Chondrocyte (in vitro differentiated cells): ENCODE data around the gene SNN. TPM values are rescaled to one million over a fixed set of nuclear protein-coding genes. Genes with fewer than 3 reads are reported as not detected.

ENCODE experiments used
- DNase-seq: peaks from one replicate; pipeline ENCODE4 v3.0.0; 2021; ENCODE audit warnings: mixed read lengths, low spot score
- H3K27ac Mint-ChIP-seq: one replicate; pipeline ENCODE4 v1.8.0; 2021; ENCODE audit warnings: mild to moderate bottlenecking, moderate library complexity, mixed read lengths; ENCODE audit not compliant: unreplicated experiment
- H3K27me3 Mint-ChIP-seq: 2 replicates; pipeline ENCODE4 v1.8.0; 2021; ENCODE audit warnings: low read depth, mixed read lengths
- H3K36me3 Mint-ChIP-seq: 2 replicates; pipeline ENCODE4 v1.8.0; 2021; ENCODE audit warnings: low read depth, mixed read lengths
- H3K4me1 Mint-ChIP-seq: 2 replicates; pipeline ENCODE4 v1.8.0; 2021; ENCODE audit warnings: low read depth, mild to moderate bottlenecking, mixed read lengths
- H3K4me3 Mint-ChIP-seq: one replicate; pipeline ENCODE4 v1.8.0; 2021; ENCODE audit warnings: mild to moderate bottlenecking, moderate library complexity, mixed read lengths; ENCODE audit not compliant: unreplicated experiment
- H3K9me3 Mint-ChIP-seq: 2 replicates; pipeline ENCODE4 v1.8.0; 2021; ENCODE audit warnings: low read depth, mixed read lengths
- CTCF ChIP-seq: fragments of 200-600 bp; sonication (generic); IDR thresholded peaks from 2 replicates; pipeline ENCODE4 v1.5.0; 2021; ENCODE audit warnings: antibody characterized with exemption, mild to moderate bottlenecking, moderate library complexity
- total RNA-seq: library from RNA; stranded (reverse); gene quantifications from 3 replicates; pipeline ENCODE4 v1.2.1, GENCODE V29; 2021

SNN gene
- total RNA-seq, 1 donor from 2014 or later, result 15.3 TPM

GRCh38 chr16:11719171-11719570 is 50.9 kb downstream of the SNN start:
- Mint-ChIP-seq H3K27me3 (no peaks in the 10 kb centered on the region), H3K4me3 (no peak overlapping the region), H3K27ac (no peak overlapping the region), H3K9me3 (no peaks in the 10 kb centered on the region), H3K4me1 (peaks cover 19% of the 10 kb centered on the region), H3K36me3 (peaks cover 22% of the 10 kb centered on the region)
- DNase-seq, result no peak
- TF ChIP-seq CTCF, result no peak

- no peak for TF ChIP-seq CTCF
- Mint-ChIP-seq H3K9me3 (no peaks in the 10 kb centered on the region), H3K27me3 (no peaks in the 10 kb centered on the region), H3K4me3 (no peak overlapping the region), H3K27ac (peak overlapping the region; percentile 50), H3K36me3 (peaks cover 20% of the 10 kb centered on the region), H3K4me1 (peaks cover 15% of the 10 kb centered on the region)
- no peak for DNase-seq
Measured at GRCh38 chr16:11719762-11720161, 51.5 kb downstream of the SNN start.

GRCh38 chr16:11721781-11722467 is 53.7 kb downstream of the SNN start:
- H3K4me3 Mint-ChIP-seq, result no peak overlapping the region
- H3K27me3 Mint-ChIP-seq, result no peaks in the 10 kb centered on the region
- no peaks in the 10 kb centered on the region for H3K9me3 Mint-ChIP-seq
- no peak overlapping the region for H3K27ac Mint-ChIP-seq
- no peak for TF ChIP-seq CTCF
- peaks cover 6% of the 10 kb centered on the region for H3K4me1 Mint-ChIP-seq
- no peak for DNase-seq
- H3K36me3 Mint-ChIP-seq, result peaks cover 24% of the 10 kb centered on the region

- no peak overlapping the region for H3K27ac Mint-ChIP-seq
- DNase-seq, result no peak
- TF ChIP-seq CTCF, result no peak
- no peaks in the 10 kb centered on the region for H3K27me3 Mint-ChIP-seq
- H3K9me3 Mint-ChIP-seq, result no peaks in the 10 kb centered on the region
- peaks cover 26% of the 10 kb centered on the region for H3K36me3 Mint-ChIP-seq
- no peak overlapping the region for H3K4me3 Mint-ChIP-seq
- H3K4me1 Mint-ChIP-seq, result peaks cover 6% of the 10 kb centered on the region
Measured at GRCh38 chr16:11722468-11722808, 54.2 kb downstream of the SNN start.

- H3K36me3 Mint-ChIP-seq, result peaks cover 27% of the 10 kb centered on the region
- H3K27ac Mint-ChIP-seq, result no peak overlapping the region
Measured at GRCh38 chr16:11725457-11725856, 57.2 kb downstream of the SNN start.

More at GRCh38 chr16:11725457-11725856, 57.2 kb downstream of the SNN start:
- Mint-ChIP-seq H3K4me3 (no peak overlapping the region), H3K27me3 (no peaks in the 10 kb centered on the region), H3K4me1 (peaks cover 5% of the 10 kb centered on the region), H3K9me3 (no peaks in the 10 kb centered on the region)
- no peak for TF ChIP-seq CTCF
- no peak for DNase-seq
